CD1c-positive myeloid dendritic cell (primary cell): Measurements from ENCODE around the gene C3orf52.
"Not testable (repeated sequence)": the region's sequence is repeated elsewhere in the genome, so short reads cannot be mapped to it uniquely, and the experiment has no call there.

Source experiments
- DNase-seq: peaks from one replicate; pipeline ENCODE4 v3.0.0-alpha.2; 2016; ENCODE audit errors: extremely low spot score

The C3orf52 gene

GRCh38 chr3:112086076-112086854 is at the start of gene C3orf52:
TSS of gene C3orf52 (plus strand) at chr3:112086389. CDS start at chr3:112086408, 19 bp downstream.
- DNase-seq = peak; percentile 55

GRCh38 chr3:112037194-112037593 is 49.0 kb upstream of the C3orf52 start:
- not testable (repeated sequence) for DNase-seq

- DNase-seq = no peak
Measured at GRCh38 chr3:112038863-112039262, 47.3 kb upstream of the C3orf52 start.

GRCh38 chr3:112041321-112041720 is 44.9 kb upstream of the C3orf52 start:
- DNase-seq = no peak

- DNase-seq = no peak
Measured at GRCh38 chr3:112042842-112043280, 43.3 kb upstream of the C3orf52 start.

- peak; percentile 72 for DNase-seq
Measured at GRCh38 chr3:112043621-112044201, 42.5 kb upstream of the C3orf52 start.

- DNase-seq = no peak
Measured at GRCh38 chr3:112046599-112046998, 39.6 kb upstream of the C3orf52 start.

GRCh38 chr3:112047264-112047663 is 38.9 kb upstream of the C3orf52 start:
- no peak for DNase-seq

GRCh38 chr3:112048911-112049310 is 37.3 kb upstream of the C3orf52 start:
- DNase-seq = no peak

- DNase-seq = no peak
Measured at GRCh38 chr3:112053229-112053628, 33.0 kb upstream of the C3orf52 start.

- no peak for DNase-seq
Measured at GRCh38 chr3:112056451-112056929, 29.7 kb upstream of the C3orf52 start.

- no peak for DNase-seq
Measured at GRCh38 chr3:112059497-112059896, 26.7 kb upstream of the C3orf52 start.

GRCh38 chr3:112061152-112061551 is 25.0 kb upstream of the C3orf52 start:
- no peak for DNase-seq

GRCh38 chr3:112072387-112073060 is 13.7 kb upstream of the C3orf52 start:
- DNase-seq = not testable (repeated sequence)

- no peak for DNase-seq
Measured at GRCh38 chr3:112074006-112074405, 12.2 kb upstream of the C3orf52 start.

- no peak for DNase-seq
Measured at GRCh38 chr3:112074616-112075497, 11.3 kb upstream of the C3orf52 start.

GRCh38 chr3:112078125-112079083 is 7.8 kb upstream of the C3orf52 start:
- no peak for DNase-seq

GRCh38 chr3:112083239-112083638 is 3.0 kb upstream of the C3orf52 start:
- DNase-seq = no peak

- no peak for DNase-seq
Measured at GRCh38 chr3:112084980-112085705, 1.0 kb upstream of the C3orf52 start.

- DNase-seq = no peak
Measured at GRCh38 chr3:112085735-112086075, 484 bp upstream of the C3orf52 start.
